Left lung (tissue), 10 donors: ENCODE data around the gene DDC. TPM values are rescaled to one million over a fixed set of nuclear protein-coding genes. Genes with fewer than 3 reads are reported as not detected.

Experiments used
- ATAC-seq: fragments of 200-7000 bp; cut with Tn5 transposase; one replicate; pipeline ENCODE4 v1.9.1; 2020; ENCODE audit warnings: moderate library complexity
- DNase-seq, 4 donors: peaks; one replicate each; pipeline ENCODE4 v3.0.0-alpha.2; 2013 to 2020
- H3K27ac ChIP-seq, 2 donors: fragments of 200-600 bp; sonication (generic) in 1 of 2; one replicate each; pipeline versions ENCODE4 v1.5.0 to v1.8.0; 2020 to 2021
- H3K27me3 ChIP-seq, 2 donors: fragments of 200-600 bp; sonication (generic) in 1 of 2; one replicate each; pipeline versions ENCODE4 v1.5.0 to v1.8.0; 2020 to 2021
- H3K36me3 ChIP-seq, 2 donors: fragments of 200-600 bp; sonication (generic) in 1 of 2; one replicate each; pipeline versions ENCODE4 v1.5.0 to v1.8.0; 2020 to 2021
- H3K4me1 ChIP-seq, 2 donors: fragments of 200-600 bp; one replicate each; pipeline ENCODE4 v1.8.0; 2021
- H3K4me3 ChIP-seq, 2 donors: fragments of 200-600 bp; sonication (generic) in 1 of 2; one replicate each; pipeline versions ENCODE4 v1.5.0 to v1.8.0; 2020 to 2021; ENCODE audit warnings: mild to moderate bottlenecking in 1 of 2
- H3K9me3 ChIP-seq, 2 donors: fragments of 200-600 bp; sonication (generic) in 1 of 2; one replicate each; pipeline versions ENCODE4 v1.5.0 to v1.8.0; 2020 to 2021
- CTCF ChIP-seq, 2 donors: fragments of 200-600 bp; sonication (generic) in 1 of 2; IDR thresholded peaks; one replicate each; pipeline versions ENCODE4 v1.5.0 to v1.8.0; 2021; ENCODE audit warnings: antibody characterized with exemption in 2 of 2
- intact Hi-C, 2 donors: fragments of 100-400 bp; cut with DNase I; formaldehyde crosslinking; loops; one replicate each; pipeline versions ENCODE4 v1.11.2 to v1.14.2; 2022
- polyA plus RNA-seq, 6 donors: library from polyadenylated mRNA; unstranded; fragments of 120-200 nt; gene quantifications; one replicate each; pipeline ENCODE4 v1.2.1, GENCODE V29; 2013; ENCODE audit not compliant: insufficient read length in 6 of 6
- total RNA-seq, 2 donors: library from RNA; stranded (reverse); fragmentation: NEBNext Ultra II Directional; extraction: Animal tissue kit (Norgen Biotek cat#: 25700); gene quantifications; one replicate each; pipeline ENCODE4 v1.2.1, GENCODE V29; 2021
- donor health status: DM: no; HTN: yes; CAD: no.
- donor health status: DM: no; HTN: no; CAD: no.

The DDC gene
- total and polyA plus RNA-seq, 8 donors = 0.90 to 17.6 (median 9.2) TPM

DNA sequence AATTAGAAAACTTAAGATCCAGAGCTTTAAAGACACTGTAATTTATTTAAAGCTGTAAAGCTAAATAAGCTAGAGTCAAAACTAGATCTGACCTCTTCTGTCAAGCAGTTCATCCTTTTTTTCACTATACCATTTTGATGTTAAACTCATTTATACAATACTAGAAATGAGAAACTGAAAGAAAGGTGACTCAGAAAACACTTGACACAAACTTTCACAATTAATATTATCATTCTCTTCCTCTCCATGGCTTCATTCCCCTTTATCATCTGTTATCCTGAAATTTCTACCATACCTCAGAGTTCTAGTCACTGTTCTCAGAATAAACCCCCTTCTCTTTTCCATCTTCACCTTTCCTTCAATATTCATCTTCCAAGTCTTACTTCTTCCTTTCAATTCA, 116.4 kb downstream of the DDC start:
- Histone ChIP-seq H3K36me3 (peaks cover 0 to 21% of the 10 kb centered on the region in 2 donors), H3K4me3 (no peak overlapping the region), H3K9me3 (no peaks in the 10 kb centered on the region), H3K27me3 (no peaks in the 10 kb centered on the region), H3K27ac (no peak overlapping the region), H3K4me1 (peaks cover 0 to 13% of the 10 kb centered on the region in 2 donors)
- no peak for TF ChIP-seq CTCF (IDR thresholded peaks at IDR 0.05)
- intact Hi-C loops = no loop called here
- DNase-seq = no peak
- ATAC-seq = no peak

GRCh38 chr7:50446542-50446960, 118.7 kb downstream of the DDC start:
- ATAC-seq (peak; percentile 78), DNase-seq (peak in 1 of 4 donors; percentile 51)
- no peak for TF ChIP-seq CTCF (IDR thresholded peaks at IDR 0.05)
- intact Hi-C loops = no loop called here
- H3K36me3 ChIP-seq = peaks cover 0 to 26% of the 10 kb centered on the region in 2 donors
- no peak overlapping the region for H3K4me3 ChIP-seq
- H3K4me1 ChIP-seq = peaks cover 0 to 13% of the 10 kb centered on the region in 2 donors
- H3K27me3 ChIP-seq = no peaks in the 10 kb centered on the region
- H3K27ac ChIP-seq = peak overlapping the region in 1 of 2 donors; percentile 5
- H3K9me3 ChIP-seq = no peaks in the 10 kb centered on the region

GRCh38 chr7:50436133-50436806, 128.9 kb downstream of the DDC start:
- TF ChIP-seq CTCF (IDR thresholded peaks at IDR 0.05) = no peak
- Histone ChIP-seq H3K27me3 (no peaks in the 10 kb centered on the region), H3K4me1 (no peaks in the 10 kb centered on the region), H3K36me3 (peaks cover 0 to 11% of the 10 kb centered on the region in 2 donors), H3K4me3 (no peak overlapping the region), H3K9me3 (no peaks in the 10 kb centered on the region), H3K27ac (no peak overlapping the region)
- intact Hi-C loops = no loop called here
- DNase-seq (no peak), ATAC-seq (peak; percentile 47)

GRCh38 chr7:50431722-50432305, 133.4 kb downstream of the DDC start:
- ATAC-seq (no peak), DNase-seq (no peak)
- no peaks in the 10 kb centered on the region for H3K36me3 ChIP-seq
- no peaks in the 10 kb centered on the region for H3K9me3 ChIP-seq
- intact Hi-C loops = no loop called here
- no peak overlapping the region for H3K27ac ChIP-seq
- no peak overlapping the region for H3K4me3 ChIP-seq
- H3K4me1 ChIP-seq = no peaks in the 10 kb centered on the region
- H3K27me3 ChIP-seq = no peaks in the 10 kb centered on the region
- no peak for TF ChIP-seq CTCF (IDR thresholded peaks at IDR 0.05)

- no peaks in the 10 kb centered on the region for H3K36me3 ChIP-seq
- H3K4me3 ChIP-seq = no peak overlapping the region
- H3K27ac ChIP-seq = no peak overlapping the region
- H3K9me3 ChIP-seq = no peaks in the 10 kb centered on the region
- no peaks in the 10 kb centered on the region for H3K4me1 ChIP-seq
- no peak for TF ChIP-seq CTCF (IDR thresholded peaks at IDR 0.05)
- DNase-seq (no peak), ATAC-seq (no peak)
- H3K27me3 ChIP-seq = no peaks in the 10 kb centered on the region
- intact Hi-C loops = no loop called here
Observed at GRCh38 chr7:50431316-50431715, 133.9 kb downstream of the DDC start.
